SU-DHL-6 (cell line): ENCODE results near the gene NETO1.

Experiments
- H2AFZ ChIP-seq: fragments of 200-600 bp; sonication (generic); 2 replicates; pipeline ENCODE4 v1.6.1; 2014; ENCODE audit warnings: low read depth, mild to moderate bottlenecking, moderate library complexity, mixed read lengths, antibody characterized with exemption, low read length; ENCODE audit not compliant: severe bottlenecking
- H3F3A ChIP-seq: fragments of 200-600 bp; shearing (Covaris generic); 2 replicates; pipeline ENCODE4 v1.6.0; 2016; ENCODE audit warnings: antibody characterized with exemption, mild to moderate bottlenecking; ENCODE audit not compliant: insufficient read depth
- H3K27ac ChIP-seq: fragments of 200-600 bp; sonication (generic); 2 replicates; pipeline ENCODE4 v1.5.1; 2016; ENCODE audit warnings: low read depth, mild to moderate bottlenecking, low read length, moderate library complexity, mixed read lengths
- H3K27me3 ChIP-seq: fragments of 200-600 bp; sonication (generic), shearing (Covaris generic); 2 replicates; pipeline ENCODE4 v1.6.0; 2014; ENCODE audit warnings: mild to moderate bottlenecking, low read length
- H3K36me3 ChIP-seq: fragments of 200-600 bp; sonication (generic); 2 replicates; pipeline ENCODE4 v1.6.1; 2014; ENCODE audit warnings: mild to moderate bottlenecking, low read length, mixed read lengths
- H3K4me2 ChIP-seq: fragments of 300-600, 200-600 bp; shearing (Covaris generic), sonication (generic); 2 replicates; pipeline ENCODE4 v1.6.0; 2014; ENCODE audit warnings: low read length, low read depth, mild to moderate bottlenecking; ENCODE audit not compliant: poor library complexity, severe bottlenecking
- H3K4me3 ChIP-seq: fragments of 200-600 bp; sonication (generic); 2 replicates; pipeline ENCODE4 v1.5.1; 2014; ENCODE audit warnings: antibody characterized with exemption, low read length, mild to moderate bottlenecking, mixed read lengths; ENCODE audit not compliant: insufficient read depth, poor library complexity, severe bottlenecking
- H3K79me2 ChIP-seq: fragments of 200-600 bp; sonication (generic); 2 replicates; pipeline ENCODE4 v1.6.1; 2014; ENCODE audit warnings: mild to moderate bottlenecking, low read length, moderate library complexity; ENCODE audit not compliant: insufficient read depth
- H3K9ac ChIP-seq: fragments of 200-600 bp; sonication (generic); 2 replicates; pipeline ENCODE4 v1.7.0; 2014; ENCODE audit warnings: mild to moderate bottlenecking, low read length
- H3K9me2 ChIP-seq: fragments of 200-600 bp; sonication (generic); replicated peaks from 2 replicates; pipeline ENCODE4 v1.6.1; 2014; ENCODE audit warnings: low read length; ENCODE audit not compliant: insufficient read depth
- H3K9me3 ChIP-seq: fragments of 200-600 bp; sonication (generic); 2 replicates; pipeline ENCODE4 v1.6.1; 2014; ENCODE audit warnings: low read length, mixed read lengths; ENCODE audit not compliant: insufficient read depth
- H4K20me1 ChIP-seq: fragments of 200-600 bp; sonication (generic); 2 replicates; pipeline ENCODE4 v1.6.1; 2014; ENCODE audit warnings: low read depth, mild to moderate bottlenecking, antibody characterized with exemption, low read length, moderate library complexity, mixed read lengths
- CTCF ChIP-seq: fragments of 200-600 bp; sonication (generic); IDR thresholded peaks from one replicate; pipeline ENCODE4 v1.5.1; 2017; ENCODE audit warnings: antibody characterized with exemption, mild to moderate bottlenecking, low read length, moderate library complexity; ENCODE audit not compliant: insufficient read depth, poor library complexity, severe bottlenecking
- EZH2phosphoT487 ChIP-seq: fragments of 200-600 bp; sonication (generic), shearing (Covaris generic); conservative IDR thresholded peaks from 2 replicates; pipeline ENCODE4 v1.6.1; 2018; ENCODE audit warnings: mild to moderate bottlenecking, antibody characterized with exemption, low read length, moderate library complexity, mixed read lengths

The NETO1 gene

GRCh38 chr18:72895548-72895947, 27.8 kb upstream of the NETO1 start:
- TF ChIP-seq CTCF (no peak), EZH2phosphoT487 (no peak)
- Histone ChIP-seq H4K20me1 (no peaks in the 10 kb centered on the region), H3F3A (no peaks in the 10 kb centered on the region), H3K79me2 (no peaks in the 10 kb centered on the region), H3K4me2 (no peak overlapping the region), H3K9me2 (no peaks in the 10 kb centered on the region), H3K27me3 (no peaks in the 10 kb centered on the region), H3K27ac (no peak overlapping the region), H3K9me3 (no peaks in the 10 kb centered on the region), H3K4me3 (no peak overlapping the region), H3K9ac (no peak overlapping the region), H2AFZ (no peak overlapping the region), H3K36me3 (no peaks in the 10 kb centered on the region)

- TF ChIP-seq CTCF (no peak), EZH2phosphoT487 (no peak)
- no peaks in the 10 kb centered on the region for H3K27me3 ChIP-seq
- H3K4me3 ChIP-seq, result no peak overlapping the region
- no peaks in the 10 kb centered on the region for H4K20me1 ChIP-seq
- no peaks in the 10 kb centered on the region for H3K9me3 ChIP-seq
- no peak overlapping the region for H2AFZ ChIP-seq
- no peaks in the 10 kb centered on the region for H3K36me3 ChIP-seq
- H3K9ac ChIP-seq, result no peak overlapping the region
- H3K27ac ChIP-seq, result no peak overlapping the region
- H3F3A ChIP-seq, result no peaks in the 10 kb centered on the region
- no peaks in the 10 kb centered on the region for H3K79me2 ChIP-seq
- H3K4me2 ChIP-seq, result no peak overlapping the region
- H3K9me2 ChIP-seq, result no peaks in the 10 kb centered on the region
Observed at GRCh38 chr18:72878561-72878960, 10.8 kb upstream of the NETO1 start.

- H3K27me3 ChIP-seq, result no peaks in the 10 kb centered on the region
Observed at GRCh38 chr18:72878143-72878542, 10.4 kb upstream of the NETO1 start.

More at GRCh38 chr18:72878143-72878542, 10.4 kb upstream of the NETO1 start:
- Histone ChIP-seq H3K27ac (no peak overlapping the region), H3K36me3 (no peaks in the 10 kb centered on the region), H3F3A (no peaks in the 10 kb centered on the region), H3K9me3 (no peaks in the 10 kb centered on the region), H3K4me2 (no peak overlapping the region), H2AFZ (no peak overlapping the region), H3K9me2 (no peaks in the 10 kb centered on the region), H4K20me1 (no peaks in the 10 kb centered on the region), H3K79me2 (no peaks in the 10 kb centered on the region), H3K9ac (no peak overlapping the region), H3K4me3 (no peak overlapping the region)
- TF ChIP-seq CTCF, result no peak
- no peak for TF ChIP-seq EZH2phosphoT487
